Activated gamma-delta T cell treated with Interleukin-2 at 50 U/mL for 16 hours (primary cell): ENCODE data around the gene GRM8.

Experiments used
- DNase-seq: peaks from one replicate; pipeline ENCODE4 v3.0.0-alpha.2; 2020

GRM8 gene

DNA sequence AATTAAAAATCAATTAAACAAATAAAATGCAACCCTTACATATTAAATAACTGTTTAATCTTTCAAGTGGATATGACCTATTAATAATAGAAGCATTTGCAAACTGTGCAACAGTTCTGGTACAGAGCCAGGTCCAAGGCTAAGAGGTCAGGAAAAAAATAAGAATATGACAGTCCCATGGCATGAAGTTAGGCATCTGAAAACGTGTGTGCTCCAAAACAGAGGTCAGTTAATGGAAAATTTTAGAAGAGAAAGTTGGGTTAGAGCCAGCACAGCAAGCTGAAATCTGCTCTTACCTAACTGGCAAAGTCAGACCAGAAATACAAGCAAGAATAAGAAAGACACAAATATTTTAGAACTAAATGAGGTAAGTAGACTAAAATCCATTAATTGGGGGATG, 757.7 kb downstream of the GRM8 start:
- DNase-seq, result no peak

DNA sequence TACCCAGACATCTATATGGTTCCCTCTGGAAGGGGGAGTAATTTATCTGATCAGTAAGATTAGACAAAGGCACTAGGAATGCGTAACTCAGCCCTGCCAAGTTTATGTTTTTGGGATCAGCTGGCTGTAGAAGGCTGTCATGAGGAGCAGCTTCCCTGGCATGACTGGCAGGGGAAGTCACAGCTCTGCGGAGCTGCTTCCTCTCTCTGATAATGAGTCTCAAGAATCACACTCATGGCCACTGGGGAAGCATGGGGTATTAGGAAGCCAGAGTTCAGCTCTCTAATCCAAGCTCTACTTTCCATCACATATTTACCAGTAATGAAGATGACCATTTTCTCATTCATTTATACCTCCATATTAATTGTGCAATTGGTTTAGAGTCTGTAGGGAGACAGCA, 758.9 kb downstream of the GRM8 start:
- DNase-seq, result no peak

DNA sequence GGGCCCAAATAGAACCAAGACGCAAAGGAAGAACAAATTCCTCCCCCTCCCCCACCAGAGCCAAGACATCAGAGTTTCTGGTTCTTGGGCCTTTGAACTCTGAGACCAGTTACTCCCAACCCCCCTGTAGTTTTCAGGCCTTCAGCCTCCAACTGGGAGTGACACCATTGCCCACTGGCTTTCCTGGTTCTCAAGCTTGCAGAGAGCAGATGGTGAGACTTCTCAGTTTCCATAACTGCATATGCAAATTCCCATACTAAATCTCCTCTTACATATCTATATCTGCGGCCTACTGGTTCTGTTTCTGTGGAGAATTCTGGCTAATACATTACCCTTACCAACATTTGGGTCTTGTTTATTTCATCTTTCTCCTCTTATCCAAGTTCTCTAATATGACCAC, 762.9 kb downstream of the GRM8 start:
- no peak for DNase-seq

DNA sequence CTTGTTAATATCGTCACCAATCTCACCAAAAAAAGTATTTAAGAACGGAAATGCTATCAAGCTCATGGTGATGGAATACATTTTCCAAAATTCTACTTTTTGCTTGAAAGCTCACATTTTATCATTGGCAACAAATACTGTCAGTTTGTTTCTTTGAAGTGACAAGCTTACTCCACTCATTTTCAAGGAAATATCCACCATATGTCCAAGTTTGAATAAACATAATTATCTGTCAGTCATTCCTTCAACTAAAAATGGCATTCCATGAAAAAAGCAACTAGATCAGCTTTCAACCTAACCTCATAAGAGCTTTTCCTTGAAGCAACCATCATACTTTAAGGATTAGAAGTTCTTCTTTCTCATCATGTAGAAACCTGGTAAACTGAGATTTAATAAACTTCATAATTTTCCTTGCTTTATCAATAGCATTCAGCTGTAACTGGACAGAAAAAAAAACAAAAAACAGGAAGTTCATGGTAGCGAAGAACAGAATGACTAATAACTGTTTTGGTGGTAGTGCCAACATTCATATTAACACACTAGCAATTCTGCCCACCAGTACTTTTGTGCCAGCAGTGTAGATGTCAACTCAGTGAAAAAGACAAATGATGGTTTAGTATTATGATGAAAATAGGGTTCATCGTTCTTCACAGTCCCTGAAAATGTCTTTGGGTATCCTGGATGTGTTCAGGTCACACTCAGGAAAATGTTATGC, 764.9 kb downstream of the GRM8 start:
- DNase-seq, result no peak

DNA sequence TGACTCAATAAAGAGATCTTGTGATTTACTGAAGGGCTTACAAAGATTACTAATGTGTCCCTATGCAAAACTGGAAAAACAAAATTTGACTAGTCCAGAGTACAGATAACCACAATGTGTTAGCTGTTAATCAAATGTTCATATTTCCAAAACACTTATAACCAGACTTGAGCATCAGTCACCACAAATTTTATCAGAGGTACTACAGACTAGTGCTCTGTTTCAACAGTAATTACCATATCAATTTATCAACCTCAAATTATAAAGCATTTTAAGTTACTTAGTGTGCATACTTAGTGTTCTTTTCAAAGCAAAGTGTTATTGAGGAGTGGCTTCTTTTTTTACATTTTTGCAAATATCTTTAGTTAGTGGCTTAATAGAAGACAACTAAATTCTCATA, 765.9 kb downstream of the GRM8 start:
- DNase-seq, result no peak

DNA sequence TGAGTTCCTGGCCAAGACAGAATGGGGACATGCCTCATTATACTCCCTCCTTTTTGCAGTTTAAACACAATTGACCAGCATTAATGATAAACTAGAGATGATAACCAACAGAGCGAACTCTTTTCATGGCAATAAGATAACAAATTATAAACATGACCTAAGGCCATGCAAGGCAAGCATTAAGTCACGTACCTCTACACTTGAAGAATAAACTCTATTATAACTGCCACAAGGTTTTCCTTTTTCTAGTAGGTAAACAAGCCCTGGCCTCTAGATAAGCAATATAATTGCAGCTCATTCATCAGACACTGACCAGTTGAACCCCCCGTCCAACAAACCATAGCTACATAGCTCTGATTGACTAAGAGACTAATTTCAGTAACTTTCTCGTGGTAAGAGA, 767.0 kb downstream of the GRM8 start:
- DNase-seq, result no peak

DNA sequence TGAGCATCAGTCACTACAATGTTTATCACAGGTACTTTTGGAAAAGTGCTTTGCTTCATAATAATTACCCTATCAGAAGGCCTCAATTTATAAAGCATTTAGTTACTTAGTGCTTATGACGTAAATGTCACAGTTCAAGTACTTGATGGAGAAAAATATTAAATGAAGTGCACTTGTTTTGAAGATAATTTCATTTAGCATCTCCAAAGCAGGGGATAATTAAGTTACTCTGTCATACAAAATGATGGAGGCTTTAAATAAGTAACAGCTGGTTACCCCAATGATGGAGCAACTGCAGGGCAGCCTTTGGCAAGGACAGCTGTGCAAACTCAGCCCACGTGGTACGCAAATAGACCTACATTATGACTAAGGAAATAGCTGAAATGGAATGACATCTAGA, 768.8 kb downstream of the GRM8 start:
- DNase-seq, result no peak

DNA sequence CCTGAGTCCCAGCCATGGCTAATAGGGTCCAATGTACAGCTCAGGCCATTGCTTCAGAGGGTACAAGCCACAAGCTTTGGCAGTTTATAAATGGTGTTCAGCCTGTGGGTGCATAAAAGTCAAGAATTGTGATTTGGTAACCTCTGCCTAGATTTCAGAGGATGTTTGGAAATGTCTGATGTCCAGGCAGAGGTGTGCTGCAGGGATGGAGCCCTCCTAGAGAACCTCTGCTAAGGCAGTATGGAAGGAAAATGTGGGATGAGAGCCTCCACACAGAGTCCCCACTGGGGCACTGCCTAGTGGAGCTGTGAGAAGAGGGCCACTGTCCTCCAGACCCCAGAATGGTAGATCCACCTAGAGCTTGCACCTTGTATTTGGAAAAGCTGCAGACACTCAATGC, 779.9 kb downstream of the GRM8 start:
- DNase-seq, result no peak

DNA sequence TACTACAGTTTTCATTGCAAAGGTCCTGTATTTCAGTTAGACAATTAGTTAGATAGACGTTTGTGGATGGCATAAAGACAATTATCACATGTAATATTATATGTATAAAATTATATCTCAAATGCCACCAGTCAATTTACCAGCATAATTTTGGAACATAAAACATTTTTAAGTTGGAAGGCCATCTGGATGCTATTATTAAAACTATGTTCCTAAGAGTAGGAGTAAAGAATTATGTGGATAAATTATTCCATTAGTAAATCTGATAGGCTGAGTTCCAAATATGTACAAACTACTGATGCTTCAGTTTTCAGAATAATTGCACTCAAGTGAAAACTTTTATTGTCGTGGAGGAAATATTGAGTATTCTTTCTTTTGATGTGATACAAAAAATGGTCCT, 790.3 kb downstream of the GRM8 start:
- DNase-seq, result no peak

DNA sequence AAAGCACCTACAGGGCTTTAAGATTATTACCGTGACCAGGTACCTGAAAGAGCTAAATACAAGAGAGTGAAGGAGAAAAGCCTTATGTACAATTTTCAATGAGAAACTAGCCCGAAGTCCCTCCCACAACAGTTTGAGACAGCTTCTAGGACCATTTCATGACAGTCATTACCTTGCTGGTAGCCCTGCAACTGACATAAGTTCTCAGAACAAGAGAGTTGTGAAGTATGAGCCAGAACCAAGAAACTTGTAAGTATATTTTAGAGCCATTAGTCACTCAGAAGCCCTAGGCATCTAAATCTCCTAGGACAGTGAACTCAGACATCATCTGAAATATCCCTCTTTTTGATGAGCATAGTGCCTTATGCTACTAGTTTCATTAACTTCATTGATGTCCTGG, 792.1 kb downstream of the GRM8 start:
- DNase-seq, result no peak

DNA sequence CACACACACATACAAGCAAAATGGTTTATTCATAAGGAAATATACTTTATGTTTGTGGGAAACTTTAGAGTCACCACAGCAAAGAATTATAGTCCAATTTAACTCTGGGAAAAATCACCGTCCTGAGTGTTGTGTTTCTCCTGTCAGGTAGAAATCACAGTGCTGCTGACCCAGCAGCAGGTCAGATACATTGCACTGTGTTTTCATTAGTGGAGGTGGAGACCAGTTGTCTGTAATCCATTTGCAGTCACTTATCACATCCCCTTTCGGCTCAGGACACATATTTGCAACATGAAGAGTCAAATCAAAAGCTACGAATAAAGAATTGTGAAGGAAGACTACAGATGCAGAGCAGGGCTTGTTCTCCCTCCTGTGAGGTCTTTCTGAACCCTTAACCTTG, 799.6 kb downstream of the GRM8 start:
- no peak for DNase-seq

DNA sequence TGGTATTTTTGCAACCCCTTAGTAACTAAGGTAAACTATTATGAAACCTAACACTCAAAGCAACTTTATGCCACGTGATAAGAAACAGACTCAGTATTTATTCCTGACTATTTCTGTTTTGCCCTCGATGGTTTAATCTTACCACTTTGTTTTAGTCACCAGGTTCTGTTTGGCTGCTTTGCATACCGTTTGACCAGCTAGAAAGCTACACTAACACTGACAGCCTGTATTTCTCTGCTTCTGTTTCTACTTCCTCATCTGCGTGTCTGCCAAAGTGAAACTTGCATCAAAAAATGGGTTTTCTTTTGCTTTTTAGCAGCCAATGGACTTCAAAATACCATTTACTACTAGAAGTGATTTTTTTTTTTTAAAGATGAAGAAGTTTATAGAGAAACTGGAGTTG, 802.5 kb downstream of the GRM8 start:
- no peak for DNase-seq

DNA sequence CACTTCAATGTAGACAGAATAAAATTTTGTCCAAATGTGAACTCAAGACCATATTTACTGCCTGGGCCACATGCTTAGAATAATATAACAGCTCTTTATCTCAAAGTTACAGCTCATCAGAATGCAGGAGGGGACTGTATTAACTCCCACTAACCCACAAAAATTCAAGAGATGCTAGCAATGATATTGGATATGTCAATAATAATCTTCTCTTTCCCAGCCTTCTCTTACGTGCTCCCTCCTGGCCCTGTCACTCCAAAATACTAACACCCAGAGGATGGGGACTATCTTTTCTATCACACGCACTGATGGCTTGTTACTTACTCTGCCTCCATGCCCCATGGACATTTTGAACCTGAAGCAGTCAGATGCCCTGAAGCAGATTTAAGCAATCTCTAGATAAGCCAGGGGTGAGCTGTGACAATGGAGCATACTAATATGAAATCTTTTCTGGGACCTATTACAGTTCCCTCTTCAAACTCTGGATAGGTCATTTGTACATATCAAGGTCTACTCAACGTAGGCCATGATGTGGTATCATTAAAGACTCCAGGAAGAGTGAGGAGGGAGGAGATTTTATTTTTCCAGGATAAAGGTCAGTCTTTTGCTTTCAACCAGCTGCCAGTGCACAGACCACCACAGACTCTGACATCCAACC, 803.0 kb downstream of the GRM8 start:
- DNase-seq, result no peak

DNA sequence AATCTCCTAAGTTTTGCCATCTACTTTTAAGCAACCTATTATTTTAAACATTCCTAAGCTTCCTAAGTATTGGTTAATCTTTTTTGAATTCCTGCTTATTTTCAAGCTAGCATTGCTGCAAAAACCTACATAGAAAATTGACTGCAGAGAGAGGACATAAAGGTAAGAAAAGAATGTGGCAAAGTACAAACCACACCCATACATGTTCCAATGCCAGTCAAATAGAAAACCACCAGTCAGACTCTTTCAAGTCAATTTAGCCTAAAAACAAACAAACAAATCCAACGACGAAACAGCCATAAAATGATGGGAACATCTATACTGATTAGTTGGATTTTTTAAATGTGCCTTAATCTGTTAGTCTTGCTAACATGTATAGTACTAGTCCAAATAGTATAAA, 804.8 kb downstream of the GRM8 start:
- no peak for DNase-seq

DNA sequence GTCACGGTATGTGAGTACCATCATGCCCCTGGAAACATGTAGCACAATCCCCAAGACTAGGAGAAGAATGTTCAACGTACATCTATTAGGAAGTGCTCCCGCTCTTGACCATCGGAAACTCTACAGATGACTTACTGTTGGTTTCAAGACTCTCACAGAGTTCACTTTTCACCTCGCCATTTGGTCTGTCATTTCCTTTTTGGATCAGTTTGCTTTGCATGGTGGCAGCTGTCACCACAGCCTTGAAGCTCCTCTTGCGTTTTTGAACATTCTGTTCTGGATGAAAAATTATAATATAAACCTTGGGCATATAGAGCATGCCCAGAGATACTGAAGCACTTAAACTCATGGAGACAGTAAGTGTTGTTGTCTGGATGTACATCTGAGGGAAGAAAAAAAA, 806.8 kb downstream of the GRM8 start:
- DNase-seq, result no peak

DNA sequence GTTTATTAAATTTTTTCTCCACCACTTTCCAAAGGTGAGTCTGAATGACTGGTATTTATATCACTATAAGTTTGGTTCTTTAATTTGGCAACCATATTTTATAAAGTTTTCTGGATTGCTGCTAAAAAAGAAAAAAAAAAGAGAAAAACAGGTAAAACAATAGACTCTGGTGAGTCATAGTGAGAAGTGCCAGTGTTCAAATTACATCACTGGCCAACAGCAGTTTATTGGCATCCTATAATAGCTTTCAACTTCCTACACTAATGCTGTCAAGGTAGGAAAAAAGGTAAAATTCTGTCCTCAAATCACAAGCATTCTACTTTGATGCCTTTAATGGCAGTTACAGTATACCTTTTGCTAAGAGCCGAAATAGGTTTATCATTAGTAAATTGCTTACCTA, 808.8 kb downstream of the GRM8 start:
- DNase-seq, result no peak

DNA sequence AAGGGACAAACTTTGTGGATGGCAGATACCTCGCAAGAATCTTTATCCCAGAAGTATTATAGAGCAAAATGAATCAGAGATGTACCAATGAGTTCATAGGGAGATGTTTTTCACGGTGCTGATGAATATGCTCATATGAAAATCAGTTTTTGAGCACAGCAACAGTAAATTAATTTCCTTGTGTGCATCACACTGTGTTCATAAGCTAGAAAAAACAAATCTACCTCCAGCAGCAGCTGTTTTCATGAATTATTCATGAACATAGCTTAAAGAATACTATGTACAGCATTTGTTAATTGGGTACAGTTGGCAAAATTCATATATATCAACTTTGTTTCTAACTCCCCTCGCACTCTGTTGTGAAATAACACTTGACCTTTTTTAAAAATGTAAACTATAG, 809.8 kb downstream of the GRM8 start:
- no peak for DNase-seq

DNA sequence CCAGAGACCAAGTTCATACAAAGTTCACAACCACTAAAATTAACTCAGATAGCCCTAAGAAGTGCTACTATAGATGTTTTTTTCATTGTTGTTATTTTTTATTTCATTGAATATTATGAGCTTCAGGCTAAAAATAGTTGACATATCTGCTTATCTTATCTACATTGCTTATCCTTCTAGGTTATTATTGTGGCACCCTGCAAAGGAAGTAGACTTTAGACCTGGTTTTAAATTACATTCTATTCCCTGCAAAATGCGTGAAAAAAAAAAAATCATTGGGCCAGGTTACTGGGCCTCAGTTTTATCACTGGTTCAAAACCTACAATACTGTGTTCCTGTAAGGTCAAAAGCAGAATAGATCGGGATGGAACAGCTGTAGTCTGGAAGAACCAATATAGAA, 811.0 kb downstream of the GRM8 start:
- no peak for DNase-seq

DNA sequence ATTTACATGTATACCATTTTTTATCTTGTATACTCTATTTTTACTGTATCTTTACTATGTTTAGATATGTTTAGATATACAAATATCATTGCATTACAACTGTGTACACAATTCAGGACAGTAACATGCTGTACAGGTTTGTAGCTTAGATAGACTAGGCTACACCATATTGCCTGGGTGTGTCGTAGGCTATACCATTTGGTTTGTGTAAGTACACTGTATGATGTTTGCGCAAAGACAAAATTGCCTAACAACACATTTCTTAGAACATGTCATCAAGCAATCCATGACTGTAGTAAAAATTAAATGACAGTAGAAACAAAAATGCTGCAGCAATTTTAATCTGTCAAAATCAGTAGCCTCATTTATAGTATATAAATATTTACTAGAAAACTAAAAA, 812.2 kb downstream of the GRM8 start:
- DNase-seq, result no peak

DNA sequence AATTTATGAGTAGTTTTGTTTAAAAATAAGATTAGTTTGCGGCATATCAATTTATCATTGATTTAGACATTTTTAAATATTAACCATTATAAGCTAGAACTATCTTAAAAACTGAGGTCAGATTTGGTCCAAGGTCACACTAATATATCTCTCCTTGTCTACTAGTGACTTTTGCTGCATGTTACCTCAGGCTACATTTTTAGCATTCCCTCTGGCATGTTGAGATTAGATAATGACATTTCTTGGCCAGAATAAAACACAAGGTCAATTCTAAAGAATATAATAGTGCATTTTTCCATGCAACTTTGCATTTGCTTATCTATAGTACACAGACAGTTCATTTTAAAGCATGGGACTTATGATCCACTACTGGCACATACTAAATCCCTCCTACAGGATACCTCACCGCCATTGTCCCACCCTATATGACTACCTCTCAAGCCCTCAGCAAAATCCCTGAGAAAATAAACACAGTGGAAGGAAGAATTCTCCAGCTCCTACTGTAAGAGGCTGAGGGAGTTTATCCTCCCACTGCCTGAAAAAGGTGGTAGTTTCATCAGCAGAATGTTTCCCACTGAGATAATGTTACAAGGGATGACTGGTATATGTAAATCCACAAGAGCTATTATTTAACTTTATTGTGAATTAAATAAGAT, 816.4 kb downstream of the GRM8 start:
- DNase-seq, result no peak

DNA sequence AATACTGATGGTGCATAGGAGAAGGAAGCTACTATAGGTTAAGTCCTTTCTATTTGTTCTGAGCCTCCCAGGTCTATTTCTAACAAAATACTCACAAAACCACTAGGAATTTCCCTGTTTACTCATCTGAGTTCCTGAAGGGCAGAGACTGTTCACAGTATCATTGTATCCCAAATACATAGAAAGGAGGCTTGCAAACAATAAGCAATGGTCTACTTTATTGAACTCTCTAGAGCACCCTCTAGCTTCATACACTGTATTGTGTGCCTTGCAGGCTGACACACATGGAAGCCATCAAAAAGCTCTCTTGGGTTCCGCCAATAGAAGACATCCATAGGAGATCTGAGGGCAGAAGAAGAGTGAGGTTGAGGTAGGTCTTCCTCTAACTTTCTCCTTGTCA, 826.1 kb downstream of the GRM8 start:
- no peak for DNase-seq

DNA sequence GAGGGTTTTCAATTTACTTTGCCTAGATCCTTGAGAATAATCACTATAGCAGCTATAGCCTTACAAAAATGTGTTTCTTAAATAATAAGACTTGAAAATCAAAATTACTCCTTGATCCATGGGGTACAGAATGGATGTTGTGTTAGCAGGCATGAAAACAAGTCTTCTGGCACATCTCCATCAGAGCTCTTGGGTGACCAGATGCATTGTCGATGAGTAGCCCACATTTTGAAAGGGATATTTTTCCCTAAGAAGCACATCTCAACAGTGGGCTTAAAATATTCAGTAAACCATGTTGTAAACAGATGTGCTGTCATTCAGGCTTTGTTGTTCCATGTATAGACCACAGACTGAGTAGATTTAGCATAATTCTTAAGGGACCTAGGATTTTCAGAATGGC, 827.8 kb downstream of the GRM8 start:
- DNase-seq, result no peak

DNA sequence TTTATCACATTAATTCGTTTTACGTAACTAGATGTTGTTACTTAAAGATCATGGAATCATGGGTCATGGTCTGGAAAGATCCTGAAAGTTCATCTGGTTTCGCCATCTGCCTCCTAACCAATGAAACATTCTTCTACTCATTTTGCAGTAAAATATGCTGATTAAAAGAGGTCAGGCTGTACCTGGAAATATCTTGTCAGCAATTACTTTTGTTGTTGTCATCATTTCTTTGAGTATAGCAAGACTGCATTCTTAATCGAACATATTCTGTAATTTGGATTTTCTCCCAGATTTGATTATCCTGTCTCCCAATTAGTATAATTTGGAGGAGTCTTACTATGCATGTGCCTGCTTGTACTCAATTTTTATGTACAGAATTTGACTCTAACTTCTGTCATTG, 833.7 kb downstream of the GRM8 start:
- DNase-seq, result no peak

DNA sequence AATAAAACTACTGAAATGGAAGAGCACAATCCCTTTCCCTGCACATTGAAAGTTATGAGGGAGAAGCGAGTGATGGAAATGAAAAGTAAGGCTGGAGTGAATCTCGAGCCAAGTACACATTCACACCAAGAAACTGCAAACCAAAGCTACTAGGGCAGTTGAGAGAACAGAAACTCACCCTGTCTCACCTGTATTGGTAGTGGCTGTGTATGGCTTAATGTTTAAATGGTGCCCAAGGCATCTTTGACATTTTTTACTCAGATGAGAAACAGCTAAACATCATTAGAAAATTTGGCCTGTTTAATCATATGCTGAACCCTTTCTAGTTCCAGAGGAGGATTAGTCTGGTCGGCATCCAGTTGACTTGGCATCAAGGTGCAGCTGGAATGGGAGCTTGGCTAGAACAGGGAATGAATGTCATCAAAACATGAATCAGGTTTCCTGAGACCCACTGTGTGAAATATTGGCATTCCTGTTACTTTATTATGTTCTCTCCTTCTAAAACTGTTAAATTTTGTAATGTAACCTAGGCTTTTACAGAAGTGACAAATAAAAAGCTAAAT, 840.8 kb downstream of the GRM8 start:
- no peak for DNase-seq
